Inferior parietal cortex (tissue), 1 donor: ENCODE measurements around the gene MSX1.
"Not testable (repeated sequence)": the region's sequence is repeated elsewhere in the genome, so short reads cannot be mapped to it uniquely, and the experiment has no call there.

ENCODE experiments used
- DNase-seq: peaks from one replicate; pipeline ENCODE4 v3.0.0-alpha.2; 2016; ENCODE audit errors: extremely low spot score

The MSX1 gene

GRCh38 chr4:4859325-4859798 is at the start of gene MSX1:
TSS of gene MSX1 (plus strand) at chr4:4859665. CDS start at chr4:4859900, 235 bp downstream.
- DNase-seq: peak; percentile 69

- peak; percentile 12 for DNase-seq
Measured at GRCh38 chr4:4810092-4810774, 49.2 kb upstream of the MSX1 start.

- DNase-seq: no peak
Measured at GRCh38 chr4:4810778-4811177, 48.7 kb upstream of the MSX1 start.

GRCh38 chr4:4812145-4812794 is 47.2 kb upstream of the MSX1 start:
- DNase-seq: no peak

- DNase-seq: no peak
Measured at GRCh38 chr4:4818415-4819212, 40.9 kb upstream of the MSX1 start.

- DNase-seq: no peak
Measured at GRCh38 chr4:4819213-4819606, 40.3 kb upstream of the MSX1 start.

- peak; percentile 69 for DNase-seq
Measured at GRCh38 chr4:4820261-4820660, 39.2 kb upstream of the MSX1 start.

- no peak for DNase-seq
Measured at GRCh38 chr4:4820739-4821138, 38.7 kb upstream of the MSX1 start.

GRCh38 chr4:4821577-4821976 is 37.9 kb upstream of the MSX1 start:
- DNase-seq: no peak

GRCh38 chr4:4822286-4822685 is 37.2 kb upstream of the MSX1 start:
- not testable (repeated sequence) for DNase-seq

GRCh38 chr4:4823621-4824162 is 35.8 kb upstream of the MSX1 start:
- DNase-seq: no peak

- no peak for DNase-seq
Measured at GRCh38 chr4:4824232-4824631, 35.2 kb upstream of the MSX1 start.

GRCh38 chr4:4825431-4825830 is 34.0 kb upstream of the MSX1 start:
- no peak for DNase-seq

GRCh38 chr4:4829837-4830236 is 29.6 kb upstream of the MSX1 start:
- DNase-seq: no peak

GRCh38 chr4:4831266-4831665 is 28.2 kb upstream of the MSX1 start:
- DNase-seq: no peak

- DNase-seq: no peak
Measured at GRCh38 chr4:4831825-4832224, 27.6 kb upstream of the MSX1 start.

- DNase-seq: no peak
Measured at GRCh38 chr4:4836044-4836443, 23.4 kb upstream of the MSX1 start.

GRCh38 chr4:4837316-4837715 is 22.1 kb upstream of the MSX1 start:
- no peak for DNase-seq

GRCh38 chr4:4838051-4838935 is 21.2 kb upstream of the MSX1 start:
- DNase-seq: peak; percentile 42

- DNase-seq: no peak
Measured at GRCh38 chr4:4838936-4839810, 20.3 kb upstream of the MSX1 start.
